ENCODE data around the gene TLNRD1.

The TLNRD1 gene

DNA sequence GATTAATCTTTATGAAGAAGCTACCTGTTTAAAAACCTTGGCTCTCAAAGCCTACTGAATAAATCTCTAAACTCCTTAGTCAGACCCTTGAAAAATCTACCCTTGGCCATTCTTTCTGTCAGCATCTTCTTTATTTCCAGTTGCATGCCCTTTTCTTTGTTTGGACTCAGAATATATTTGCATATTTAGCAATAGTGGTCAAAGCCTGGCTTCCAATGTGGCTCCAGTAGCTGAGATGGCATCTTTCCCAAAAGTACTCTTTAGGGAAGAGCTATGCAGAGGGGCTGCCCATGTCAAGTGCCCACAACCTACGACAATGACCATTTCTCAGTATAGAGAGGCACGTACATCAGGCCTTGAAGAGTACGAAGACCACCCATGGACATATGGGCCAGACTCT is 47.2 kb downstream of the TLNRD1 start:
- H3K36me3 Mint-ChIP-seq (ENCODE audit: insufficient read depth) = peaks cover 3% of the 10 kb centered on the region
- DNase-seq (ENCODE audit: low spot score in 2 of 2) (no peak), ATAC-seq (replicated peaks; ENCODE audit: extremely low read depth, poor library complexity, severe bottlenecking) (no peak)
- peaks cover 6% of the 10 kb centered on the region for H3K9me3 Mint-ChIP-seq
- peaks cover 5% of the 10 kb centered on the region for H3K27me3 Mint-ChIP-seq
- no peak overlapping the region for H3K27ac Mint-ChIP-seq (ENCODE audit: low read depth)
- H3K4me3 Mint-ChIP-seq = no peak overlapping the region
- no peaks in the 10 kb centered on the region for H3K4me1 Mint-ChIP-seq

- no peak for DNase-seq (ENCODE audit: low spot score in 2 of 2)
- Mint-ChIP-seq H3K27me3 (peaks cover 19% of the 10 kb centered on the region), H3K27ac (ENCODE audit: low read depth) (no peak overlapping the region)
Observed at GRCh38 chr15:81049835-81050234, 49.1 kb downstream of the TLNRD1 start.

GRCh38 chr15:81050259-81050658 is 49.5 kb downstream of the TLNRD1 start:
- Mint-ChIP-seq H3K36me3 (ENCODE audit: insufficient read depth) (peaks cover 2% of the 10 kb centered on the region), H3K27ac (ENCODE audit: low read depth) (no peak overlapping the region), H3K27me3 (peaks cover 19% of the 10 kb centered on the region), H3K4me3 (no peak overlapping the region), H3K4me1 (no peaks in the 10 kb centered on the region), H3K9me3 (peaks cover 6% of the 10 kb centered on the region)
- ATAC-seq (replicated peaks; ENCODE audit: extremely low read depth, poor library complexity, severe bottlenecking) (no peak), DNase-seq (ENCODE audit: low spot score in 2 of 2) (no peak)

More at GRCh38 chr15:81049835-81050234, 49.1 kb downstream of the TLNRD1 start:
- peaks cover 2% of the 10 kb centered on the region for H3K36me3 Mint-ChIP-seq (ENCODE audit: insufficient read depth)
- no peaks in the 10 kb centered on the region for H3K4me1 Mint-ChIP-seq
- H3K9me3 Mint-ChIP-seq = peaks cover 6% of the 10 kb centered on the region
- H3K4me3 Mint-ChIP-seq = no peak overlapping the region
- no peak for ATAC-seq (replicated peaks; ENCODE audit: extremely low read depth, poor library complexity, severe bottlenecking)

DNA sequence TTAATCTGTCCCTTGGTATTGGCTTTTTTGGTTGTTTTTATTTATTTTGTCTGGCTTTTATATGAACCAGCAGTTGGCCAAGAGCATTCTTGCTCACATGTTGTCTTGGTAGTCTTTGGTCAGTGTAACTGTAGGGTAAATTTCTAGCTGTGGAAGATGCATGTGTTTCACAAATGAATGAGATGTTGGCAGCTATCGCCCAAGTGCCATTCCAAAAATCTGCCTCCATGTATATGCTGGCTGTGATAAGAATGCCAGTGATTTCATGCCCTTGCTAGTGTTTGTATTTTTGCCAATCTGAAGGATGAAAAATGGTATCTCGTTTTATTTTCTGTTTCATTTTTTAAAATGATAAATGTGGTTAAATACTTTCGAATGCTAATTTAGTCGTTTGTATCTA is 50.1 kb downstream of the TLNRD1 start:
- Mint-ChIP-seq H3K9me3 (peaks cover 3% of the 10 kb centered on the region), H3K4me1 (no peaks in the 10 kb centered on the region), H3K36me3 (ENCODE audit: insufficient read depth) (peaks cover 2% of the 10 kb centered on the region), H3K4me3 (no peak overlapping the region), H3K27ac (ENCODE audit: low read depth) (no peak overlapping the region), H3K27me3 (peaks cover 19% of the 10 kb centered on the region)
- DNase-seq (ENCODE audit: low spot score in 2 of 2) = no peak
- ATAC-seq (replicated peaks; ENCODE audit: extremely low read depth, poor library complexity, severe bottlenecking) = no peak

GRCh38 chr15:81052046-81052445 is 51.3 kb downstream of the TLNRD1 start:
- Mint-ChIP-seq H3K27me3 (peaks cover 19% of the 10 kb centered on the region), H3K9me3 (no peaks in the 10 kb centered on the region), H3K4me3 (no peak overlapping the region), H3K36me3 (ENCODE audit: insufficient read depth) (peaks cover 4% of the 10 kb centered on the region), H3K27ac (ENCODE audit: low read depth) (no peak overlapping the region), H3K4me1 (no peaks in the 10 kb centered on the region)
- ATAC-seq (replicated peaks; ENCODE audit: extremely low read depth, poor library complexity, severe bottlenecking) (no peak), DNase-seq (ENCODE audit: low spot score in 2 of 2) (no peak)

- Mint-ChIP-seq H3K4me1 (no peaks in the 10 kb centered on the region), H3K4me3 (no peak overlapping the region), H3K27me3 (peaks cover 19% of the 10 kb centered on the region), H3K9me3 (no peaks in the 10 kb centered on the region), H3K27ac (ENCODE audit: low read depth) (no peak overlapping the region), H3K36me3 (ENCODE audit: insufficient read depth) (peaks cover 4% of the 10 kb centered on the region)
- DNase-seq (ENCODE audit: low spot score in 2 of 2) = no peak
- no peak for ATAC-seq (replicated peaks; ENCODE audit: extremely low read depth, poor library complexity, severe bottlenecking)
Observed at GRCh38 chr15:81053621-81054020, 52.9 kb downstream of the TLNRD1 start.

GRCh38 chr15:81054236-81054635 is 53.5 kb downstream of the TLNRD1 start:
- ATAC-seq (replicated peaks; ENCODE audit: extremely low read depth, poor library complexity, severe bottlenecking) (no peak), DNase-seq (ENCODE audit: low spot score in 2 of 2) (no peak)
- no peaks in the 10 kb centered on the region for H3K4me1 Mint-ChIP-seq
- peaks cover 19% of the 10 kb centered on the region for H3K27me3 Mint-ChIP-seq
- no peak overlapping the region for H3K4me3 Mint-ChIP-seq
- peaks cover 4% of the 10 kb centered on the region for H3K36me3 Mint-ChIP-seq (ENCODE audit: insufficient read depth)
- H3K27ac Mint-ChIP-seq (ENCODE audit: low read depth) = no peak overlapping the region
- no peaks in the 10 kb centered on the region for H3K9me3 Mint-ChIP-seq

Measured in central memory CD8-positive, alpha-beta T cell (primary cell).